GM18909 (cell line): Measurements from ENCODE around the gene RFX4.
"Not testable (repeated sequence)": the region's sequence is repeated elsewhere in the genome, so short reads cannot be mapped to it uniquely, and the experiment has no call there.

Experiments
- ATAC-seq: cut with Tn5 transposase; IDR thresholded peaks from one replicate; pipeline ENCODE4 v1.9.1; 2021; ENCODE audit warnings: mild to moderate bottlenecking; ENCODE audit not compliant: unreplicated experiment, poor library complexity

Gene RFX4

GRCh38 chr12:106722837-106723236 lies 140.0 kb downstream of the RFX4 start:
- no peak for ATAC-seq

DNA sequence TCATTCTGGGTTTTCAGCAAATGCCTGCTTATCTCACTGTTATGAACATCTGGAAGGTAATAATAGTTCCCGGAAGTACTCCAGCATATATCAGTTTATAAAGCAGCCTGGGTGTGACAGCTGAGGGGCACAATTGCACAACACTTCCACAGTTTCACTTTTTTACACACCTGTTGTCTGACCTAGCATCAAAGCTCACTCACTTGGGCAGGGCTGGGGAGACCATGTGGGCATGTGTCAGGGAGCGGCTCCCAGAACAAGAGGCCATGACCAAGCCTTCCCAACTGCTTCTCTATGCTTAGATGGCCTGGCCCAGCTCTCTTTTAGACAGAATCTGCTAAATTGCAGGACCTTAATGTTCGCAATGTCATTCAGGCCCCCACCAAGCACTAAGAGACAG lies 140.6 kb downstream of the RFX4 start:
- ATAC-seq: no peak

GRCh38 chr12:106724116-106724515 lies 141.3 kb downstream of the RFX4 start:
- no peak for ATAC-seq

- no peak for ATAC-seq
Observed at GRCh38 chr12:106724934-106725333, 142.1 kb downstream of the RFX4 start.

GRCh38 chr12:106726603-106727202 lies 143.9 kb downstream of the RFX4 start:
- not testable (repeated sequence) for ATAC-seq

DNA sequence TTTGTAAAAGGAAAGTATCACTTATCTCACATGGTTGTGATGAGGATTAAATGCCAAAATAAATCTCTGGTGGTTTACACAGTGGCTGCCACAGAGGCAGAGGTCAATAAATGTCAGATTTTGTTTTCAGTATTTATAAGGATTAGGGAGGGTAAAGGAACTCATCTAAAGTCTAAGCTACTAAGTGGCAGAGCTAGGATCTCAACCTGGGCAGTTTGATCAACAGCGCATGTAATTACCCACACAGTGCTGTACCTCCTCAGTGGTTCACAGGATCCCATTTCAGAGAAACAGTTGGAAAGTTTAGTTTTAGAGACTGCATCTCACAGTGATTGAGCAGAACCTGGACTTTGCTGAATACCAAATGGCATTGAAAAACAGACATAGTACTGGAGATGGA lies 146.8 kb downstream of the RFX4 start:
- no peak for ATAC-seq

DNA sequence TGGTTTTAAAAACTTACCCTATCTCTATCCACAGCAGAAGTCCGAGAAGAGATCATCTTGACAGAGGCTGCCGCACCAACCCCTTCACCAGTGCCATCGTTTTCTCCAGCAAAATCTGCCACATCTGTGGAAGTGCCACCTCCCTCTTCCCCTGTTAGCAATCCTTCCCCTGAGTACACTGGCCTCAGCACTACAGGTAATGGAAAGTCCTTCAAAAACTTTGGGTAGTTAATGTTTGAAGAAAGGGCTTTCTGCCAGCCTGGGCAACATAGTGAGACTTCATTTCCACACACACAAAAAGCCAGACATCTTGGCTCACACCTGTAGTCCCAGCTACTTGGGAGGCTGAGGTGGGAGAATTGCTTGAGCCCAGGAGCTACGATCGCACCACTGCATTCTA lies 150.1 kb downstream of the RFX4 start:
- no peak for ATAC-seq

DNA sequence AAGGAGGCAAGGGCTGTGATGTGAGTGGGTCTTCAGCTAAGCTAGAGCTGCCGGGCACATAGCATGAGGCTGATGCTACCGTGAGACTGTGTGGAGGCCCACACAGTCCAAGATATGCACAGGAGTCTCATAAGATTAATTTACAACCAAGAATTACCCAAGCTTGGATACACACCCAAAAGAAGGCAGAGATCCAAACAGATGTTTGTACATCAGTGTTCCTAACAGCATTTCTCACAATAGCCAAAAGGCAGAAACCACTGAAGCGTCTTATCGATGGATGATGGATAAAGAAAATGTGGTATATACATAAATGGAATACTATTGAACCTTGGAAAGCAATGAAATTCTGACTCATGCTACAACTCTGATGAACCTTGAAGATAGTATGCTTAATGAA lies 150.9 kb downstream of the RFX4 start:
- ATAC-seq: no peak

- no peak for ATAC-seq
Observed at GRCh38 chr12:106736051-106736957, 153.5 kb downstream of the RFX4 start.

DNA sequence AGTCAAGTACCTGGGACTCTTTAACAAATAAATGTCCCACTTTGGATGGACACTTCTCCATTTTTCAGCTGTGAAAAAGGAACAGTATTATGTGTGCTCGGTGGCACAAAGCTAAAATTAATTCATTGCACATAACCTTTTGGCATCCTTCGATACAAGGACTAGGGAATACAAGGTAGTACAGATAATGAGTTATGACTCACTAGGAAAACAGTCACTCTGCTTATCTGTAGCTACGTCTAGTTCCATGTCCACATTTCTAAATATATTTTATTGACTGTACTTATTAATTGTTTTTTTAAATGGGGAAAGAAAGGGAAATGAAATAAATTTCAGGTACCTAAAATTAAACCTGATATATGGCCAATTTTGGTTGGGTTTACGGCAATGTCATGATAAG lies 156.5 kb downstream of the RFX4 start:
- no peak for ATAC-seq

GRCh38 chr12:106739815-106740530 lies 157.2 kb downstream of the RFX4 start:
- no peak for ATAC-seq

GRCh38 chr12:106740818-106741217 lies 158.0 kb downstream of the RFX4 start:
- ATAC-seq: no peak

DNA sequence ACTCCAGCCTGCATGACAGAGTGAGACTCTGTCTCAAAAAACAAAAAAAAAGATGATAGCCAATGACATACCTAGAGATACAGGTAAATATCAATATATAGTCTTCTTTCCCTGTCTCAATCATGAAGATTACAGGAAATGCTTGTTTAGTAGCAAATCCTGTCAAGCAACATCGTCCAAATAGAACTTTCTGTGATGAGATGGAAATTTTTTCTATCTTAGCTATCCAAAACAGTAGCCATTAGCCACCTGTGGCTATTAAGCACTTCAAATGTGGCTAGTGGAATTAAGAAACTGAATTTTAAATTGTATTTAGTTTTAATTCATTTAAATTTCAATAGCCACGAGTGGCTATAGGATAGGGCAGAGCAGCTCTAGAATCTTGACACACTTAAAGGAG lies 158.4 kb downstream of the RFX4 start:
- ATAC-seq: no peak

- ATAC-seq: no peak
Observed at GRCh38 chr12:106743270-106743988, 160.6 kb downstream of the RFX4 start.

DNA sequence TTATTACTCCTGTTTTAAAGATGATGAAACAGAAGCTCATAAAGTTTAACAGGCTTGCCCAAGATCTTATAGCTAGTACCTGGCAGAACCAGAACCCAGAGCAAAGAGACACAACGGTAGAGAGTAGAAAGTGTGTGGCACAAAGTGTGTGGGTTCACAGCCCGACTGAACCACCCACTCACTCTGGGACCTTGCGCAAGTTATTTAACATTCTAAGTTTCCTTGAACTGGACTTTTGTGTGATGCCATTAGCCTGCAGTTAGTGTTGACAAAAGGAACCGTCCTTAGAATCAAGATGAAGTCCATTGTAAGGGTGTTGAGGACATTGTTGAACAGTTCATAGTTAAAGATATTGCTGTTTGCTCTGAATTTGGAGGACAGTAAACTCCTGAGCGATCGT lies 161.8 kb downstream of the RFX4 start:
- ATAC-seq: no peak

GRCh38 chr12:106745181-106745745 lies 162.5 kb downstream of the RFX4 start:
- no peak for ATAC-seq

DNA sequence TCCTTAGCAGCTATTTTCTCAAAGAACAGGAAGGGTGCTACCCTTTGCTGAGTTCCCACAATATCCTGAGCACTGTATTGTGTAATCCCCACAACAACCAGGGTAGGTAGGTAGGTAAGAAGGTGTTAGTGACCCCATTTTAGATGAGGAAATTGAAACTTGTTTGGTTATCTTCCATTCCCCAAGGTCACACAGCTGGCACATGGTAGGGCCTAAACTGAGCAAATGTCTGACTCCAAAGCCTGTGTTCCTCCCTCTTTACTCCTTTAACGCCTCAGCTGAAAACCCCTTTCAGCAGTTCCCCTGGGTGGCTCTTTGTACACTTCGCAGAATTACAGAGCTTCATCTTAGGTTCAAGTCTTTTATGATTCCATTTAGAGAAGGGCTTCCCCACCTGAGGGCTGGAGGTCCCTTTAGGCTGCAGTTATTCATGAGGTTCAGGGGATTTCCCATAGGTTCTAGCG lies 165.2 kb downstream of the RFX4 start:
- ATAC-seq: no peak

DNA sequence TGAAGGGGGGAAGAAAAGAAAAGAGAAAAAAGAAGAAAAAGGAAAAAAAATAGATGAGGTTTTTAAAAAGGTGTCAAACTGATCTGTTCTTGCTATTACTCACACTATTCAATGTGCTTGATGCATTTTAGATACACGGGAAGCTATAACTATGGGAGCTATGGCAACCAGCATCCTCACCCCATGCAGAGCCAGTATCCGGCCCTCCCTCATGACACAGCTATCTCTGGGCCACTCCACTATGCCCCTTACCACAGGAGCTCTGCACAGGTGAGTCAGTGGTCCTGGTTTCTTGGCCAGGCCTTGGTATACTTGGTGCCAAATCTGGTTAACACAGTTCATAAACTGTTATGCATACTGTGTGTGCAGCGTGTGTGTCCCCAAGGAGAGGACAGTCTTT lies 167.7 kb downstream of the RFX4 start:
- no peak for ATAC-seq

GRCh38 chr12:106753526-106753925 lies 170.7 kb downstream of the RFX4 start:
- ATAC-seq: peak; percentile 98

GRCh38 chr12:106754331-106754730 lies 171.5 kb downstream of the RFX4 start:
- no peak for ATAC-seq
